GM23248 (cell line): Measurements from ENCODE around the gene FAM83E. TPM values are rescaled to one million over a fixed set of nuclear protein-coding genes. Genes with fewer than 3 reads are reported as not detected.

Source experiments
- DNase-seq: peaks from one replicate; pipeline ENCODE4 v3.0.0-alpha.2; 2015
- H2AFZ ChIP-seq: fragments of 200-600 bp; sonication (generic); 2 replicates; pipeline ENCODE4 v1.6.1; 2016; ENCODE audit warnings: antibody characterized with exemption
- H3F3A ChIP-seq: fragments of 200-600 bp; sonication (generic); 2 replicates; pipeline ENCODE4 v1.6.1; 2016; ENCODE audit warnings: mild to moderate bottlenecking, antibody characterized with exemption, mixed run types; ENCODE audit not compliant: insufficient read depth
- H3K27ac ChIP-seq: fragments of 200-600 bp; sonication (generic); 2 replicates; pipeline ENCODE4 v1.5.1; 2016; ENCODE audit warnings: mild to moderate bottlenecking
- H3K27me3 ChIP-seq: fragments of 200-600 bp; sonication (generic); replicated peaks from 2 replicates; pipeline ENCODE4 v1.6.1; 2016; ENCODE audit warnings: mild to moderate bottlenecking; ENCODE audit not compliant: insufficient read depth
- H3K36me3 ChIP-seq: fragments of 200-600 bp; sonication (generic); 2 replicates; pipeline ENCODE4 v1.6.1; 2016; ENCODE audit warnings: low read depth, mild to moderate bottlenecking
- H3K4me1 ChIP-seq: fragments of 200-600 bp; sonication (generic); 2 replicates; pipeline ENCODE4 v1.6.1; 2016; ENCODE audit warnings: mild to moderate bottlenecking; ENCODE audit not compliant: insufficient read depth
- H3K4me2 ChIP-seq: fragments of 200-600 bp; sonication (generic); one replicate; pipeline ENCODE4 v1.6.1; 2016; ENCODE audit warnings: mild to moderate bottlenecking; ENCODE audit not compliant: unreplicated experiment
- H3K4me3 ChIP-seq: fragments of 200-600 bp; sonication (generic); 2 replicates; pipeline ENCODE4 v1.5.1; 2016; ENCODE audit warnings: mild to moderate bottlenecking
- H3K79me2 ChIP-seq: fragments of 200-600 bp; sonication (generic); 2 replicates; pipeline ENCODE4 v1.6.1; 2016; ENCODE audit warnings: mild to moderate bottlenecking; ENCODE audit not compliant: insufficient read depth
- H3K9ac ChIP-seq: fragments of 200-600 bp; sonication (generic); 2 replicates; pipeline ENCODE4 v1.6.1; 2016; ENCODE audit warnings: mild to moderate bottlenecking
- H3K9me2 ChIP-seq: fragments of 200-600 bp; sonication (generic); 2 replicates; pipeline ENCODE4 v1.6.1; 2016; ENCODE audit warnings: mixed run types, mild to moderate bottlenecking, moderate library complexity; ENCODE audit not compliant: insufficient read depth
- H3K9me3 ChIP-seq: fragments of 200-600 bp; sonication (generic); one replicate; pipeline ENCODE4 v1.6.1; 2017; ENCODE audit warnings: low read depth
- H4K20me1 ChIP-seq: fragments of 200-600 bp; sonication (generic); 2 replicates; pipeline ENCODE4 v1.6.0; 2016; ENCODE audit not compliant: insufficient read depth
- EZH2 ChIP-seq: fragments of 200-600 bp; sonication (generic); IDR thresholded peaks from 2 replicates; pipeline ENCODE4 v1.6.1; 2018; ENCODE audit warnings: antibody characterized with exemption, mild to moderate bottlenecking; ENCODE audit not compliant: insufficient read depth, poor library complexity, severe bottlenecking
- EZH2phosphoT487 ChIP-seq: fragments of 200-600 bp; sonication (generic); IDR thresholded peaks from 2 replicates; pipeline ENCODE4 v1.6.1; 2018; ENCODE audit warnings: antibody characterized with exemption, moderate library complexity, mild to moderate bottlenecking, low read depth; ENCODE audit not compliant: insufficient read depth
- WGBS, 2 experiments: methylation state at CpG; one replicate each; pipeline ENCODE4 v1.1.6; 2015 to 2017; ENCODE audit warnings: low lambda C conversion rate in 2 of 2, low coverage in 1 of 2; ENCODE audit errors: missing lambda C conversion rate in 2 of 2; 5-methylcytosine and 5-hydroxymethylcytosine counted together
- in situ Hi-C: fragments of 300-500 bp; cut with MboI; formaldehyde crosslinking; loops from 2 replicates; pipeline ENCODE4 v1.15.0; 2020
- polyA plus RNA-seq: library from polyadenylated mRNA; unstranded; fragments of >200 nt; fragmentation: Nextera tagmentation; extraction: Ambion mirVana; gene quantifications from 2 replicates; pipeline ENCODE4 v1.2.1, GENCODE V29; 2016
- total RNA-seq: library from RNA; depleted of rRNA; stranded (reverse); fragments of >200 nt; shearing (Covaris generic); gene quantifications from 2 replicates; pipeline ENCODE4 v1.2.3, GENCODE V29; 2014

Gene FAM83E
- total and polyA plus RNA-seq, 2 experiments from 2014 or later, result not detected

DNA sequence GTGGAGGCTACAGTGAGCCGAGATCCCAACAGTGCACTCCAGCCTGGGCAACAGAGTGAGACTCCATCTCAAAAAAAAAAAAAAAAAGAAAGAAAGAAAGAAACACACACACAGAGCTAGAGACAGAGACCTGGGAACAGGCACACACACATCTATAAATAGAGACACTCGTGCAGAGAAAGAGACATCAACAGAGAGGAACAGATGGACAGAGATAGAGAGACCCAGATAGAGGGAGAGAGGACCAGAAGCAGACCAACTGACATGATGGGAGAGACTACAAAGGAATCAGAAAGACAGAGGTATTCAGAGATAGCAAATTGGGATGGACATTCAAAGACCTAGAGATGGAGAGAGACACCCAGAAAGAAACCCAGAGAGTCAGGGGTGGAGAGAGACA is 33.3 kb upstream of the FAM83E start:
- in situ Hi-C loops, result no loop called here
- DNase-seq, result no peak
- Histone ChIP-seq H4K20me1 (no peaks in the 10 kb centered on the region), H2AFZ (no peak overlapping the region), H3K4me3 (no peak overlapping the region), H3K27ac (no peak overlapping the region), H3K4me2 (no peak overlapping the region), H3K9me2 (no peaks in the 10 kb centered on the region), H3K27me3 (no peaks in the 10 kb centered on the region), H3K36me3 (no peaks in the 10 kb centered on the region), H3K9me3 (no peaks in the 10 kb centered on the region), H3K79me2 (no peaks in the 10 kb centered on the region), H3F3A (peaks cover 7% of the 10 kb centered on the region; the same call in 1 of the 2 replicates), H3K4me1 (0 out of 2 replicates have a peak, but pooled peaks cover 17% of the 10 kb centered on the region), H3K9ac (no peak overlapping the region)
- TF ChIP-seq EZH2 (no peak), EZH2phosphoT487 (no peak)
- 89 to 98% methylated on average over 2 of the region's 2 CpGs for WGBS, 2 experiments

- H3F3A ChIP-seq, result peaks cover 7% of the 10 kb centered on the region; the same call in 1 of the 2 replicates
- no peak for TF ChIP-seq EZH2
- TF ChIP-seq EZH2phosphoT487, result no peak
- H4K20me1 ChIP-seq, result no peaks in the 10 kb centered on the region
- 0 out of 2 replicates have a peak, but pooled peaks cover 17% of the 10 kb centered on the region for H3K4me1 ChIP-seq
- H3K79me2 ChIP-seq, result no peaks in the 10 kb centered on the region
- DNase-seq, result no peak
- peak overlapping the region; percentile 93 for H2AFZ ChIP-seq
- no peaks in the 10 kb centered on the region for H3K36me3 ChIP-seq
- no peaks in the 10 kb centered on the region for H3K27me3 ChIP-seq
- H3K4me2 ChIP-seq, result peak overlapping the region; percentile 96
- no peaks in the 10 kb centered on the region for H3K9me2 ChIP-seq
- no peaks in the 10 kb centered on the region for H3K9me3 ChIP-seq
- 11 to 60% methylated on average over 2 to 10 of the region's 10 CpGs for whole genome bisulfite sequencing, 2 experiments
- H3K27ac ChIP-seq, result no peak overlapping the region
- in situ Hi-C loops, result no loop called here
- H3K4me3 ChIP-seq, result peak overlapping the region; percentile 73
- H3K9ac ChIP-seq, result no peak overlapping the region
These were observed 31.9 kb upstream of the FAM83E start for GRCh38 chr19:48646722-48647216.

DNA sequence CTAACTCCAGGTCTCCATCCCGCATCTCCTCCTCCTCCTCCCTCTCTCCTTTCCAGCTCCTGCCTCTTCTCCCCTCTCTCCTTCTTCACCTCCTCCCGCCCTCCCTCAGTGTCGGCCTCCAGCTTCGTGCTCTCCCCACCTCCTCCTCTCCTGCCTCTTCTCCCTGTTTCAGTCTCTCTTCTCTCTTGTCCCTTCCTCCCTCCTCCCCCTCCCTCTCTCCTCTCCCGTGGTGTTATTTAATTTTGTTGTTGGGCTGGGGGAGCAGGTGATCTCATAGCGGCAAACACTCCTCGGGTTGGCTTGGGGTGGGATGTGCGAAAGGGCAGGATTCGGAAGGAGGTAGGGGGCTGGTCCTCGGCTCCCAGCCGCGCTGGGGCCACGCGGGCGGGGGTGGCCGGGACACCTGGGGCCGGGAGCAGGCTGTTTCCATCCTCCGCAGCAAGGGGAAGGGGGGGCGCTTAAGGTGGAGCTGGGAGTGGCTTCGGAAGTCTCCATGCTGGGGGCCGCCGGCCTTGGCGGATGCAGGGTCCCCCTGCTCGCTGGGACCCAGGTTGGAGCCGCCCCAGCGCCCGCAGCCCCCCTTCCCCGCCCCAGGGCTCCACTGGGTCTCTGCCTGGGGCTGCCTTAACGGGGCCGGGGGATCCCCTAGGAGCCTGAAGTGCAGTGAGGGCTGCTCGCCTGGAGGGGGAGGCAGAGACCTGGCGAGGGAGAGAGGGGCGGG is 31.3 kb upstream of the FAM83E start, which contains the start of gene CA11:
TSS of gene CA11 (minus strand) at position 187 of the 721 bp plus-strand sequence. CDS start 555 bp downstream, outside the sequence.
- Histone ChIP-seq H3K79me2 (no peaks in the 10 kb centered on the region), H3K9ac (peak within 1 kb of the TSS; percentile 27), H3K4me1 (0 out of 2 replicates have a peak, but pooled peaks cover 17% of the 10 kb centered on the region), H3K4me3 (peak within 1 kb of the TSS; percentile 73), H3K27ac (no peak within 1 kb of the TSS), H4K20me1 (no peaks in the 10 kb centered on the region), H3K9me3 (no peaks in the 10 kb centered on the region), H3K9me2 (no peaks in the 10 kb centered on the region), H2AFZ (peak within 1 kb of the TSS; percentile 93), H3K27me3 (no peaks in the 10 kb centered on the region), H3K36me3 (no peaks in the 10 kb centered on the region), H3F3A (peaks cover 7% of the 10 kb centered on the region; the same call in 1 of the 2 replicates), H3K4me2 (peak within 1 kb of the TSS; percentile 96)
- TF ChIP-seq EZH2phosphoT487, result no peak
- no peak for TF ChIP-seq EZH2
- DNase-seq, result peak; percentile 87
- in situ Hi-C loops, result no loop called here
- WGBS, 2 experiments, result 1 to 4% methylated on average over 13 to 33 of the region's 33 CpGs

GRCh38 chr19:48645620-48646000 is 30.7 kb upstream of the FAM83E start:
- Histone ChIP-seq H2AFZ (peak overlapping the region; percentile 93), H3K4me2 (peak overlapping the region; percentile 96), H3K4me1 (0 out of 2 replicates have a peak, but pooled peaks cover 17% of the 10 kb centered on the region), H4K20me1 (no peaks in the 10 kb centered on the region), H3K27ac (no peak overlapping the region), H3K9me2 (no peaks in the 10 kb centered on the region), H3K4me3 (peak overlapping the region; percentile 73), H3K27me3 (no peaks in the 10 kb centered on the region), H3K9ac (peak overlapping the region; percentile 27; the same call in 1 of the 2 replicates), H3K36me3 (no peaks in the 10 kb centered on the region), H3F3A (peaks cover 7% of the 10 kb centered on the region; the same call in 1 of the 2 replicates), H3K79me2 (no peaks in the 10 kb centered on the region), H3K9me3 (no peaks in the 10 kb centered on the region)
- in situ Hi-C loops, result no loop called here
- DNase-seq, result no peak
- no peak for TF ChIP-seq EZH2phosphoT487
- TF ChIP-seq EZH2, result no peak
- WGBS, 2 experiments, result 1 to 5% methylated on average over 4 to 6 of the region's 6 CpGs
